ENCODE measurements around the gene ABCC3.
"Not testable (repeated sequence)": the region's sequence is repeated elsewhere in the genome, so short reads cannot be mapped to it uniquely, and the experiment has no call there.

Gene ABCC3

GRCh38 chr17:50665838-50666237, 31.2 kb downstream of the ABCC3 start:
- H3K4me3 ChIP-seq (ENCODE audit: low read depth, low read length), result no peak overlapping the region

- no peak overlapping the region for H3K4me3 ChIP-seq (ENCODE audit: low read depth, low read length)
Measured at GRCh38 chr17:50666316-50666715, 31.6 kb downstream of the ABCC3 start.

DNA sequence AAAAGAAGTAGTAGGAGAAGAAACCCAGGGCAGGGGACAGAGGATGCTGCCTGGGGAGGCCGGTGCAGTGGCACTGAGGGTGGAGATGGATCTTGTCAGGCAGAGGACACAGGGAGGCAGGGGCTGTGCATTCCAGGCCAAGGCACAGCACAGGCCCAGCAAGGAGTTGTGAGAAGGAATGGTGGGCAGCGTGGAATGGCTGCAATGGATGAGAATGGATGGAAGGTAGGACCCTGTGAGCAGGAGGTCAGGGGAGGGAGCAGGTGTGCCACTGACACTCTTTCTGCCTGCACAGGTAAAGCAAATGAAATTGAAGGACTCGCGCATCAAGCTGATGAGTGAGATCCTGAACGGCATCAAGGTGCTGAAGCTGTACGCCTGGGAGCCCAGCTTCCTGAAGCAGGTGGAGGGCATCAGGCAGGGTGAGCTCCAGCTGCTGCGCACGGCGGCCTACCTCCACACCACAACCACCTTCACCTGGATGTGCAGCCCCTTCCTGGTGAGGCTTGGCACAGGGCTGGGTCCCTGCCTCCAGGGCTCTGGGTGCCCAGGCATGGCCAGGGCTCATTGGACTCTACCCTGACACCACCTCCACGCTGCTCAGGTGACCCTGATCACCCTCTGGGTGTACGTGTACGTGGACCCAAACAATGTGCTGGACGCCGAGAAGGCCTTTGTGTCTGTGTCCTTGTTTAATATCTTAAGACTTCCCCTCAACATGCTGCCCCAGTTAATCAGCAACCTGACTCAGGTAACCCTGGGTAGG, 32.8 kb downstream of the ABCC3 start:
- H3K4me3 ChIP-seq (ENCODE audit: low read depth, low read length), result no peak overlapping the region

DNA sequence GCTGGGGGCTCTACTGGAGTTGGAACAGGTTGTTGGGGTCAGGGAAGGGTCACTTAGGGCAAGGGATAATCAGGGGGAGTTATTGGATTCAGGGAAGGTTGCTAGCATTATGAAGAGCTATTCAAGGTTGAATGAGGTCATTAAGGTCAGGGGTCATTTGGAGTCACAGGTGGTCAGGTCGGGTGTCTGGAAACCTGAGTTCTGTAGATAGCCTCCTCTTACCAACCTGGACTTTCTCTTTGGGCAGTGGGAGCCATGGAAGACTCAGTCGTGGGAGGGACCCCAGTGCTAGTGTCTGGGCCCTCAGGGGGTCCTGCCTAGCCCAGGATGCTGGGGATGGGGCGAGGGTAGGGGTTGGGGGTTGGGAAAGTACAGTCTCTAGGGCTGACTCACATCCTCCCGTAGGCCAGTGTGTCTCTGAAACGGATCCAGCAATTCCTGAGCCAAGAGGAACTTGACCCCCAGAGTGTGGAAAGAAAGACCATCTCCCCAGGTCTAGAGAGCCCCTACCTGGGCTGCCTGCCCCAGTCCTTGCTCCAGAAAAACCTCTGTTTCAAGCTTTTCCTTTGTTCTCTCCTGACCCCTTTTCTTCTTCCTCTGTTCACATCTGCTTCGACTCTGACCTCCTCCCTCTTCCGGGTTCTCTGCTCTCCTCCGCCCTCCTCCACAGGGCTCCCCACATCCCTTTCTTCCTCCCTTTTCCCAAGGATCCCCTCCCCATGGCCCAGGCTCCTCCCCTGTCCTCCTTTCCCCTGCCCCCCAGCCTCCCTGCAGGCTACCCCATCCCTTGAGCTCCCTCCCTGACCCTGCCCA, 33.5 kb downstream of the ABCC3 start:
- no peak overlapping the region for H3K4me3 ChIP-seq (ENCODE audit: low read depth, low read length)

- no peak overlapping the region for H3K4me3 ChIP-seq (ENCODE audit: low read depth, low read length)
Measured at GRCh38 chr17:50668838-50669581, 34.3 kb downstream of the ABCC3 start.

GRCh38 chr17:50672071-50672470, 37.4 kb downstream of the ABCC3 start:
- H3K4me3 ChIP-seq (ENCODE audit: low read depth, low read length), result no peak overlapping the region

DNA sequence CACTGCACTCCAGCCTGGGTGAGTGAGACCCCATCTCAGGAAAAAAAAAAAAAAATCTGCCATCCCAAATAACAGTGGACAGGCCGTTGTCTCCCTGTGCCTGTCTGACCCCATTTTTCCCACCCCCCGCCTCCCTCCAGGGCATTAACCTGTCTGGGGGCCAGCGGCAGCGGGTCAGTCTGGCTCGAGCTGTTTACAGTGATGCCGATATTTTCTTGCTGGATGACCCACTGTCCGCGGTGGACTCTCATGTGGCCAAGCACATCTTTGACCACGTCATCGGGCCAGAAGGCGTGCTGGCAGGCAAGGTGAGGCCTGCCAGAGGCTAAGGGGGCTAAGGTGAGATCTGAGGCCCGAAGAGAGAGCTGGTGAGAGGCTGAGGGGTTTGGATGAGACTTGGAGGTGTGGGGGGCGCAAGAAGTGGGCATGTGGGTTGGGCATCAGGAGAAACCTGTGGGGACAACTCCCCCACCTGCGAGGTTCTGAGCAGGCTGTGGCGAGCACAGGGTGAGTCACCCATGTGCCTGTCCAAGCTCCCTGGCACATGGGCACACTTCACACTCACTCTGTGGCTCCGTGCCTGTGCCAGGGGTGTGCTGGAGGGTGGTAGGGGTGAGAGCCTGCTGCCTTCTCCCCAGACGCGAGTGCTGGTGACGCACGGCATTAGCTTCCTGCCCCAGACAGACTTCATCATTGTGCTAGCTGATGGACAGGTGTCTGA, 38.3 kb downstream of the ABCC3 start:
- no peak overlapping the region for H3K4me3 ChIP-seq (ENCODE audit: low read depth, low read length)

GRCh38 chr17:50675190-50675589, 40.5 kb downstream of the ABCC3 start:
- no peak overlapping the region for H3K4me3 ChIP-seq (ENCODE audit: low read depth, low read length)

DNA sequence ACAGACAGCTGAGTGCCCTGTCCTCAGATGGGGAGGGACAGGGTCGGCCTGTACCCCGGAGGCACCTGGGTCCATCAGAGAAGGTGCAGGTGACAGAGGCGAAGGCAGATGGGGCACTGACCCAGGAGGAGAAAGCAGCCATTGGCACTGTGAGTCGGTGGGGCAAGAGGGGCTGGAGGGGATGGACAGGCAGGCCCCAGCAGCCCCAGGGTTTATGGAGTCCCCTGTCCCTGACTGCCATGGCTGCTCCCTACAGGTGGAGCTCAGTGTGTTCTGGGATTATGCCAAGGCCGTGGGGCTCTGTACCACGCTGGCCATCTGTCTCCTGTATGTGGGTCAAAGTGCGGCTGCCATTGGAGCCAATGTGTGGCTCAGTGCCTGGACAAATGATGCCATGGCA, 40.9 kb downstream of the ABCC3 start:
- no peak overlapping the region for H3K4me3 ChIP-seq (ENCODE audit: low read depth, low read length)

GRCh38 chr17:50676065-50676975, 41.6 kb downstream of the ABCC3 start:
- H3K4me3 ChIP-seq (ENCODE audit: low read depth, low read length), result no peak overlapping the region

DNA sequence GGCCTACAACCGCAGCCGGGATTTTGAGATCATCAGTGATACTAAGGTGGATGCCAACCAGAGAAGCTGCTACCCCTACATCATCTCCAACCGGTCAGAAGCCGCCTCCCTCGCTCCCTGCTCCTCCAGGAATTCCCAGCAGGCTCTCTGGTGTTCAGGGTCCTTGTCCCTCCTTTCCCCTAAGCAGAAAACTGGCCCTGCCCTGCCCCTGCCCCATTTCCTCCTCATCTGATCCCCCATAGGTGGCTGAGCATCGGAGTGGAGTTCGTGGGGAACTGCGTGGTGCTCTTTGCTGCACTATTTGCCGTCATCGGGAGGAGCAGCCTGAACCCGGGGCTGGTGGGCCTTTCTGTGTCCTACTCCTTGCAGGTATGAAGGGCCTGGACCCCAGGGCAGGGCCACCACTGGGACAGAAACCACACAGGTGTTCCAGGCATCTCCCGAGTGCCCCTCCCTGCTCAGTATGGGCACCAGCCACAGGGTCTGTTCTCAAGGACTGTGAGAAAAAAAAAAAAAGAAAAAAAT, 43.2 kb downstream of the ABCC3 start:
- H3K4me3 ChIP-seq (ENCODE audit: low read depth, low read length), result no peak overlapping the region

GRCh38 chr17:50679008-50679544, 44.4 kb downstream of the ABCC3 start:
- H3K4me3 ChIP-seq (ENCODE audit: low read depth, low read length), result no peak overlapping the region

GRCh38 chr17:50680126-50680525, 45.4 kb downstream of the ABCC3 start:
- no peak overlapping the region for H3K4me3 ChIP-seq (ENCODE audit: low read depth, low read length)

DNA sequence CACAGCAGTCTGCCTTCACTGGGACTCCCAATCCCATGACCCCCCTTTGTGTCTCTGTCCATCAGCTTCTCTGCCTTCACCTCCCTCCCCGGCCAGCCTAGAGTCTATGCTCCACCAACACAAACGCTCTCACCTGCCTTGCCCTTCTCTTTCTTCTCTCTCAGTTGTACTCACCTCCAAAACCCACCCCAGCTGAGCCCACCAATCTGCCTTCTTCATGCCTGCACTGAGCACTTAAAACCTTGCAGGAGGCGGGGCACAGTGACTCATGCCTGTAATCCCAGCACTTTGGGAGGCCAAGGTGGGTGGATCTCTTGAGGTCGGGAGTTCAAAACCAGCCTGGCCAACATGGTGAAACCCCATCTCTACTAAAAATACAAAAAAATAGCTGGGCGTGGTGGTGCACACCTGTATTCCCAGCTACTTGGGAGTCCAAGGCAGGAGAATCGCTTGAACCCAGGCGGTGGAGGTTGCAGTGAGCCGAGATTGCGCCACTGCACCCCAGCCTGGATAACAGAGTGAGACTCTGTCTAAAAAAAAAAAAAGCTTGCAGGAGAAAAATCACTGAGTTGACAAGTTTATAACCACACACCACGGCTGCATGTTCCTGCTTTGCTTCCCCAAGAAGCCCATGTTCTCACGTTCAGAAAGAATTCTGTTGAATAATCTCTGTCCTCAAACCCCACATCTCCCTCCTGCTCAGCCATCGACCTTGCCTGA, 46.0 kb downstream of the ABCC3 start:
- H3K4me3 ChIP-seq (ENCODE audit: low read depth, low read length), result not testable (repeated sequence)

- no peak overlapping the region for H3K4me3 ChIP-seq (ENCODE audit: low read depth, low read length)
Measured at GRCh38 chr17:50681263-50682200, 46.9 kb downstream of the ABCC3 start.

- H3K4me3 ChIP-seq (ENCODE audit: low read depth, low read length), result no peak overlapping the region
Measured at GRCh38 chr17:50682441-50682840, 47.8 kb downstream of the ABCC3 start.

DNA sequence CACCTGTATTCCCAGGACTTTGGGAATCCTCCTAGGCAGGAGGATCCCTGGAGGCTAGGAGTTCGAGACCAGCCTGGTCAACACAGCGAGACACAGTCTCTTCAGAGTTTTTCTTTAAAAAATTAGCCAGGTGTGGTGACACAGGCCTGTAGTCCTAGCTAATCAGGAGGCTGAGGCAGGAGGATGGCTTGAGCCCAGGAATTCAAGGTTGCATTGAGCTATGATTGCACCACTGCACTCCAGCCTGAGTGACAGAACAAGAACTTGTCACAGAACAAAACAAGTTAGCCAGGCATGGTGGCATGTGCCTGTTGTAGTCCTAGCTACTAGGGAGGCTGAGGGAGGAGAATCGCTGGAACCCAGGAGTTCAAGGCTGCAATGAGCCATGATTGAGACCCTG, 48.3 kb downstream of the ABCC3 start:
- no peak overlapping the region for H3K4me3 ChIP-seq (ENCODE audit: low read depth, low read length)
